Measurements from ENCODE around the gene FRMD3. TPM values are rescaled to one million over a fixed set of nuclear protein-coding genes. Genes with fewer than 3 reads are reported as not detected.
A peak's percentile ranks its signal among the peaks of the same experiment; 100 is the strongest.

The FRMD3 gene
- total and polyA plus RNA-seq, 7 donors, result 8.5 to 182 (median 38.7) TPM

GRCh38 chr9:83284746-83285145 lies 253.5 kb downstream of the FRMD3 start:
- no peak for DNase-seq
- no peak for TF ChIP-seq CTCF (IDR thresholded peaks at IDR 0.05)
- WGBS, 3 donors, result 79 to 85% (median 82%) methylated on average over 5 of the region's 5 CpGs
- Histone ChIP-seq H3K27me3 (ENCODE audit: insufficient read depth in 3 of 3, low read length in 2 of 3) (no peaks in the 10 kb centered on the region), H3K27ac (no peak overlapping the region), H3K4me3 (no peak overlapping the region), H3K4me1 (peaks cover 13% of the 10 kb centered on the region), H3K36me3 (ENCODE audit: insufficient read depth in 1 of 2, low read depth in 1 of 2) (peaks cover 0 to 3% of the 10 kb centered on the region in 2 donors), H3K9me3 (no peaks in the 10 kb centered on the region)
- ATAC-seq, result no peak
- intact Hi-C loops (cut with DNase I), result no loop called here

GRCh38 chr9:83283528-83283927 lies 254.7 kb downstream of the FRMD3 start:
- intact Hi-C loops (cut with DNase I), result no loop called here
- peaks cover 13% of the 10 kb centered on the region for H3K4me1 ChIP-seq
- H3K4me3 ChIP-seq, result no peak overlapping the region
- H3K27ac ChIP-seq, result no peak overlapping the region
- ATAC-seq (no peak), DNase-seq (no peak)
- WGBS, 3 donors, result 96 to 97% (median 97%) methylated on average over 2 of the region's 2 CpGs
- no peaks in the 10 kb centered on the region for H3K9me3 ChIP-seq
- TF ChIP-seq CTCF (IDR thresholded peaks at IDR 0.05), result no peak
- no peaks in the 10 kb centered on the region for H3K27me3 ChIP-seq (ENCODE audit: insufficient read depth in 3 of 3, low read length in 2 of 3)
- H3K36me3 ChIP-seq (ENCODE audit: insufficient read depth in 1 of 2, low read depth in 1 of 2), result peaks cover 0 to 3% of the 10 kb centered on the region in 2 donors

GRCh38 chr9:83281306-83282255 lies 256.6 kb downstream of the FRMD3 start:
- DNase-seq (peak in 1 of 2 donors; percentile 33), ATAC-seq (peak; percentile 86 to 94 (median 92))
- Histone ChIP-seq H3K9me3 (no peaks in the 10 kb centered on the region), H3K27me3 (ENCODE audit: insufficient read depth in 3 of 3, low read length in 2 of 3) (no peaks in the 10 kb centered on the region), H3K4me1 (peaks cover 13% of the 10 kb centered on the region), H3K27ac (peak overlapping the region; percentile 80), H3K36me3 (ENCODE audit: insufficient read depth in 1 of 2, low read depth in 1 of 2) (no peaks in the 10 kb centered on the region), H3K4me3 (peak overlapping the region; percentile 35)
- 29 to 37% (median 30%) methylated on average over 7 of the region's 7 CpGs for WGBS, 3 donors
- intact Hi-C loops (cut with DNase I), result no loop called here
- TF ChIP-seq CTCF (IDR thresholded peaks at IDR 0.05), result no peak

- ATAC-seq, result peak; percentile 26 to 46 (median 36)
- intact Hi-C loops (cut with DNase I), result no loop called here
- peak overlapping the region; percentile 35 for H3K4me3 ChIP-seq
Observed at GRCh38 chr9:83280790-83281189, 257.4 kb downstream of the FRMD3 start.

More at GRCh38 chr9:83280790-83281189, 257.4 kb downstream of the FRMD3 start:
- H3K4me1 ChIP-seq, result peaks cover 13% of the 10 kb centered on the region
- WGBS, 3 donors, result 66 to 74% (median 70%) methylated on average over 2 of the region's 2 CpGs
- H3K36me3 ChIP-seq (ENCODE audit: insufficient read depth in 1 of 2, low read depth in 1 of 2), result no peaks in the 10 kb centered on the region
- no peaks in the 10 kb centered on the region for H3K9me3 ChIP-seq
- peak overlapping the region; percentile 80 for H3K27ac ChIP-seq
- no peaks in the 10 kb centered on the region for H3K27me3 ChIP-seq (ENCODE audit: insufficient read depth in 3 of 3, low read length in 2 of 3)
- DNase-seq, result no peak
- no peak for TF ChIP-seq CTCF (IDR thresholded peaks at IDR 0.05)
